GM21825 (cell line): ENCODE measurements around the gene VCY1B.
"Not testable (repeated sequence)": the region's sequence is repeated elsewhere in the genome, so short reads cannot be mapped to it uniquely, and the experiment has no call there.

Experiments used
- ATAC-seq: cut with Tn5 transposase; IDR thresholded peaks from one replicate; pipeline ENCODE4 v1.9.1; 2021; ENCODE audit warnings: mild to moderate bottlenecking, moderate library complexity; ENCODE audit not compliant: unreplicated experiment

VCY1B gene

GRCh38 chrY:14055927-14056326 lies at the start of gene VCY1B:
VCY1B (plus strand) TSS chrY:14056227; CDS start chrY:14056290, 63 bp downstream.
- ATAC-seq, result not testable (repeated sequence)

GRCh38 chrY:14011916-14012315 lies 44.1 kb upstream of the VCY1B start:
- ATAC-seq, result not testable (repeated sequence)

GRCh38 chrY:14030395-14030794 lies 25.6 kb upstream of the VCY1B start:
- ATAC-seq, result not testable (repeated sequence)

- ATAC-seq, result no peak
Observed at GRCh38 chrY:14085877-14086276, 29.9 kb downstream of the VCY1B start.
